ENCODE results near the gene C4BPA. TPM values are rescaled to one million over a fixed set of nuclear protein-coding genes. Genes with fewer than 3 reads are reported as not detected.

C4BPA gene
- total and polyA plus RNA-seq, 2 of the 4 experiments (the other 2 are of a cell fraction): not detected

DNA sequence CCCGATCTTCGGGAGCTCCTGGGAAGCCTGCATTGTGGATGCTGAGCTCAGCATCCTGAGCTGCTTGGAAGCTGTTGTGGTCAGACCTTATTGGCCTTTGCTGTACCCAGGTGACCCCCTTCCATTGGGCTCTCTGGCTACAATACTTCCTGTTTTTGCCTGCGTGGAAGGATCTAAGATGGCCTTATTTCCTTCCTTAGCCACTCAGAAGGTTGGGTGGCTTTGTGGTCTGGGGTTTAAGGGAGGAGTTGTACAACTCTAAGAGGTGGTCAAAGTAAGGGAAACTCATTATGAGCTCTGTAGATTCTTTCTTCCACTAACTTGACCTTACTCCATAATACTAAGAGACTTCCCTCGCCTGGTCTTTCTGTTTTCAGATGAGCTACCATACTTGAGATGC, 33.2 kb upstream of the C4BPA start:
- Histone ChIP-seq H3K4ac (ENCODE audit: low read depth, low read length) (no peak overlapping the region), H3K18ac (ENCODE audit: low read depth, low read length) (no peak overlapping the region), H3K79me1 (ENCODE audit: low read depth in 1 of 2, low read length in 2 of 2) (no peaks in the 10 kb centered on the region), H2BK15ac (ENCODE audit: low read depth, low read length) (no peak overlapping the region), H3K4me1 (ENCODE audit: control insufficient read depth, insufficient read depth, low read length) (no peaks in the 10 kb centered on the region), H2BK20ac (ENCODE audit: low read depth, low read length) (no peak overlapping the region), H3K36me3 (ENCODE audit: control insufficient read depth, insufficient read depth, low read length) (no peaks in the 10 kb centered on the region), H4K8ac (ENCODE audit: low read depth in 2 of 2, low read length in 2 of 2) (no peak overlapping the region), H3K4me2 (ENCODE audit: low read depth, low read length) (no peak overlapping the region), H3K9me1 (ENCODE audit: insufficient read depth, low read length) (no peaks in the 10 kb centered on the region), H3K14ac (replicated peaks; ENCODE audit: low read depth, low read length) (no peak overlapping the region), H3K27me3 (ENCODE audit: control insufficient read depth, insufficient read depth, low read length) (no peaks in the 10 kb centered on the region), H4K5ac (ENCODE audit: low read depth, low read length) (no peak overlapping the region), H2BK5ac (ENCODE audit: low read depth, low read length, poor library complexity, severe bottlenecking) (no peak overlapping the region), H2AK5ac (ENCODE audit: low read depth, low read length) (no peak overlapping the region), H3K9ac (ENCODE audit: low read depth, low read length) (no peak overlapping the region), H3K9me3 (ENCODE audit: control insufficient read depth, insufficient read depth, low read length) (no peaks in the 10 kb centered on the region), H2BK120ac (ENCODE audit: low read depth, low read length) (no peak overlapping the region), H3K27ac (ENCODE audit: insufficient read depth, low read length) (no peak overlapping the region), H3K23ac (ENCODE audit: low read depth, low read length) (no peak overlapping the region), H4K91ac (ENCODE audit: insufficient read depth, low read depth, low read length) (no peak overlapping the region), H4K20me1 (ENCODE audit: insufficient read depth, low read length) (no peaks in the 10 kb centered on the region), H2AFZ (replicated peaks; ENCODE audit: low read length, poor library complexity) (no peak overlapping the region), H2AK9ac (replicated peaks; ENCODE audit: low read depth, low read length, poor library complexity) (no peak overlapping the region), H3K56ac (ENCODE audit: extremely low read depth, insufficient read depth, low read length) (no peak overlapping the region), H3K4me3 (ENCODE audit: insufficient read depth, low read depth, low read length) (no peak overlapping the region)
- DNase-seq: no peak
- in situ Hi-C loops (cut with MboI; ENCODE audit: low sequenced_read_pairs): no loop called here
- intact Hi-C loops (cut with micrococcal nuclease): loop anchor here (10.0 kb wide), 2 partner anchors 156 to 316 kb away; no protein-coding TSS in a partner anchor
- ATAC-seq (ENCODE audit: low read depth): no peak
- WGBS, 2 experiments (ENCODE audit: extremely low coverage in 2 of 2, insufficient read length in 1 of 2): no CpG with 5 or more reads among the region's 4 CpGs
- no TSS peak for BruUV-seq (replicated peaks)
- CTCF ChIA-PET: no interaction called here
- POLR2A ChIA-PET (ENCODE audit: unreplicated experiment): no interaction called here
- dilution Hi-C loops (cut with HindIII; ENCODE audit: low sequenced_read_pairs, unreplicated experiment): no loop called here
- TF ChIP-seq MXI1 (IDR thresholded peaks at IDR 0.05; ENCODE audit: borderline replicate concordance, low read depth, low read length): no peak
- TF ChIP-seq MAZ (IDR thresholded peaks at IDR 0.05; ENCODE audit: borderline replicate concordance, low read depth, low read length): no peak
- no peak for TF ChIP-seq SMC3 (IDR thresholded peaks at IDR 0.05; ENCODE audit: low read depth, low read length)
- TF ChIP-seq CHD1 (IDR thresholded peaks at IDR 0.05; ENCODE audit: low read depth, low read length): no peak
- no peak for TF ChIP-seq MAFK (IDR thresholded peaks at IDR 0.05; ENCODE audit: low read depth, low read length)
- TF ChIP-seq, protein P1, sequence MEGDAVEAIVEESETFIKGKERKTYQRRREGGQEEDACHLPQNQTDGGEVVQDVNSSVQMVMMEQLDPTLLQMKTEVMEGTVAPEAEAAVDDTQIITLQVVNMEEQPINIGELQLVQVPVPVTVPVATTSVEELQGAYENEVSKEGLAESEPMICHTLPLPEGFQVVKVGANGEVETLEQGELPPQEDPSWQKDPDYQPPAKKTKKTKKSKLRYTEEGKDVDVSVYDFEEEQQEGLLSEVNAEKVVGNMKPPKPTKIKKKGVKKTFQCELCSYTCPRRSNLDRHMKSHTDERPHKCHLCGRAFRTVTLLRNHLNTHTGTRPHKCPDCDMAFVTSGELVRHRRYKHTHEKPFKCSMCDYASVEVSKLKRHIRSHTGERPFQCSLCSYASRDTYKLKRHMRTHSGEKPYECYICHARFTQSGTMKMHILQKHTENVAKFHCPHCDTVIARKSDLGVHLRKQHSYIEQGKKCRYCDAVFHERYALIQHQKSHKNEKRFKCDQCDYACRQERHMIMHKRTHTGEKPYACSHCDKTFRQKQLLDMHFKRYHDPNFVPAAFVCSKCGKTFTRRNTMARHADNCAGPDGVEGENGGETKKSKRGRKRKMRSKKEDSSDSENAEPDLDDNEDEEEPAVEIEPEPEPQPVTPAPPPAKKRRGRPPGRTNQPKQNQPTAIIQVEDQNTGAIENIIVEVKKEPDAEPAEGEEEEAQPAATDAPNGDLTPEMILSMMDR (conservative IDR thresholded peaks at IDR 0.05; ENCODE audit: low read depth, low read length): no peak
- no peak for TF ChIP-seq RAD21 (IDR thresholded peaks at IDR 0.05; ENCODE audit: low read length)
- TF ChIP-seq CEBPB (IDR thresholded peaks at IDR 0.05; ENCODE audit: low read depth, low read length): no peak
- TF ChIP-seq RFX5 (IDR thresholded peaks at IDR 0.05; ENCODE audit: low read depth, low read length): no peak
- TF ChIP-seq NFE2L2 (IDR thresholded peaks at IDR 0.05; ENCODE audit: low read depth, low read length): no peak
- TF ChIP-seq BHLHE40 (IDR thresholded peaks at IDR 0.05; ENCODE audit: low read depth, low read length): no peak
- no peak for TF ChIP-seq RCOR1 (IDR thresholded peaks at IDR 0.05; ENCODE audit: insufficient replicate concordance, low read length)
- TF ChIP-seq POLR2A (IDR thresholded peaks at IDR 0.05; ENCODE audit: low read depth, low read length): no peak

Data from IMR-90 (cell line).